BE2C (cell line): Measurements from ENCODE around the gene CUZD1.

Experiments
- DNase-seq: peaks from one replicate; pipeline ENCODE4 v3.0.0-alpha.2; 2020
- H3K27me3 ChIP-seq: fragments of 250-450 bp; sonication (Bioruptor Pico); 2 replicates; pipeline ENCODE4 v1.5.1; 2020; ENCODE audit warnings: mild to moderate bottlenecking
- H3K36me3 ChIP-seq: fragments of 250-450 bp; sonication (Bioruptor Pico); 2 replicates; pipeline ENCODE4 v1.5.1; 2020; ENCODE audit warnings: mild to moderate bottlenecking
- H3K4me1 ChIP-seq: fragments of 250-450 bp; sonication (Bioruptor Pico); 2 replicates; pipeline ENCODE4 v1.5.1; 2020
- H3K4me3 ChIP-seq: 2 replicates; pipeline ENCODE4 v1.5.1; 2011; ENCODE audit warnings: low read depth, low read length
- H3K9me3 ChIP-seq: fragments of 250-450 bp; sonication (Bioruptor Pico); 2 replicates; pipeline ENCODE4 v1.5.1; 2020
- TF ChIP-seq, protein P1 (sequence below): IDR thresholded peaks from 2 replicates; pipeline ENCODE4 v1.5.1; 2012; ENCODE audit warnings: mild to moderate bottlenecking, low read depth, low read length

CUZD1 gene

DNA sequence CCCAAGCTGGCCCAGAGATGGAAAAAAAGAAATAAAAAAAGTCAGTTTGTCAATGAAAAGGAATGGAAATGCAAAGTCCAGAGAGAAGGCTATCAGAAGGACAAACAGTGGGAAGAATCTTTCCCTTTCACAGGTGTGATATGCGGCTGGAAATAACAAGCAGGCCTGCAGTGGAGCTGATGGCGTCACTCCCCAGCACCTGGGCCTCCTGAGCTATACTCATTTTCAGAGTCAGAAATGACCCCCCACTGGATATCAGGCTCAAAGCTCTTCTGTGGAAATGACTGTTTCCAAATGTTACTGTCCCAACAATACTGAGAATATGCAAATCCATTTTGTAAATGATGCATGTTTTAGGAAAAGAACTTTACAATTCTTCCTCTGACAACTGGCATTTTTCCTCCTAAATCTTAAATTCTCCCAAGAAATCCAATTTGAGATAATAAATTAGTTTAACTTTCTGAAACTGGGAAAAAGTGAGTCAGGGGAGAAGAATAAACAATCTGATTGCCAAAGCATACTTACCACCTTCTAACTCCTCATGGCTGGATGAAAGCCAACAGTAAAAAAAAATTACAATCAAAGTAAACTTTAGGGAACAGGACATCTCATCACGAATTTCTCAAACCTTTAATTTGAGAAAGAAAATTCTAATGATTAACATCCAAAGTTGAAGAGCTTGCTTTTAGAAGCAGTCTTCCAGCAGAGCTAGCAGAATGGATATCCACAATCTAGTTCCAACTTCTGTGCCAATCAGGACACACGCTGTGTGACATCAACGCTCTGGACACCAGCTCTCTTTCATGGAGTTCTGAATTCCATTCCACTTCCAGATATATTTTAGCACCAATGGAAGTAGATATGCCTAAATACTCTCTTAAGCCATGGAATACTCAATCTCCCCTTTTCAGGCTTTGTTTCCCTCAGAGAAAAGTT is 5.3 kb upstream of the CUZD1 start:
- Histone ChIP-seq H3K27me3 (no peaks in the 10 kb centered on the region), H3K9me3 (no peaks in the 10 kb centered on the region; the same call in 1 of the 2 replicates), H3K36me3 (peaks cover 10% of the 10 kb centered on the region), H3K4me3 (no peak overlapping the region), H3K4me1 (no peaks in the 10 kb centered on the region)
- DNase-seq: no peak
- TF ChIP-seq, protein P1, sequence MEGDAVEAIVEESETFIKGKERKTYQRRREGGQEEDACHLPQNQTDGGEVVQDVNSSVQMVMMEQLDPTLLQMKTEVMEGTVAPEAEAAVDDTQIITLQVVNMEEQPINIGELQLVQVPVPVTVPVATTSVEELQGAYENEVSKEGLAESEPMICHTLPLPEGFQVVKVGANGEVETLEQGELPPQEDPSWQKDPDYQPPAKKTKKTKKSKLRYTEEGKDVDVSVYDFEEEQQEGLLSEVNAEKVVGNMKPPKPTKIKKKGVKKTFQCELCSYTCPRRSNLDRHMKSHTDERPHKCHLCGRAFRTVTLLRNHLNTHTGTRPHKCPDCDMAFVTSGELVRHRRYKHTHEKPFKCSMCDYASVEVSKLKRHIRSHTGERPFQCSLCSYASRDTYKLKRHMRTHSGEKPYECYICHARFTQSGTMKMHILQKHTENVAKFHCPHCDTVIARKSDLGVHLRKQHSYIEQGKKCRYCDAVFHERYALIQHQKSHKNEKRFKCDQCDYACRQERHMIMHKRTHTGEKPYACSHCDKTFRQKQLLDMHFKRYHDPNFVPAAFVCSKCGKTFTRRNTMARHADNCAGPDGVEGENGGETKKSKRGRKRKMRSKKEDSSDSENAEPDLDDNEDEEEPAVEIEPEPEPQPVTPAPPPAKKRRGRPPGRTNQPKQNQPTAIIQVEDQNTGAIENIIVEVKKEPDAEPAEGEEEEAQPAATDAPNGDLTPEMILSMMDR: no peak

DNA sequence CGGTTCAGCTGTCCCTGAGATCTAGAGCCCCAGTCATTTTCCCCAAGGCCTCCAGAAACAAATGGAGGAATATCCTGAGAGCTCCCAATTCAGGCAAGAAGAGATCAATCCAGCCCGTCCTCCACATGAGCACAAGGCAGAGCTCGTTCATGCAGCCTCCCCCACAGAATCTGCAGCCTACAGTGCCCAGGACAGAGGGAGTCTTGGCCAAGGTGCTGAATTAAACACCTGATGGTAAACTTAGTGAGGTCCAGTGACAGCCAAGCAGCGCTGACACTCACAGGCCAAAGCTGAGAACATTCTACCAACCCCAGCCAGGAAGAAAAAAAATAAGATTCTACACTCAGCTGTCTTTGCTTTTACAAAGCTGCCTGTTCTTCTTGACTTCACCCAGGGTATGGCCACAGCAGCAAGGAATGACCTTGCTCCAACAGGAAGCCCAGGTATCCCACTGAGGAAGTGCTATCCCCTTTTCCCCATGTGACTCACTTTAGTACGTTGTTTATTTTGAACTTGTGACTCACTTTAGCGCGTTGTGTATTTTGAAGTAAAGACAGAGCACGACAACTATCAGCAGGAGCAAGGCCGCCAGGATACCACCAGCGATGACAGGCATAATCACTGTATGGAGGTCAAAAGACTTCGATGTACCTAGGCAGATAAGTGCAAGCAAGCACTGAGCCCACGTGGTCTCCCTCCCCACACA is 4.4 kb upstream of the CUZD1 start:
- TF ChIP-seq, protein P1: no peak
- Histone ChIP-seq H3K4me3 (no peak overlapping the region), H3K9me3 (no peaks in the 10 kb centered on the region; the same call in 1 of the 2 replicates), H3K27me3 (no peaks in the 10 kb centered on the region), H3K4me1 (no peaks in the 10 kb centered on the region), H3K36me3 (peaks cover 14% of the 10 kb centered on the region)
- no peak for DNase-seq

DNA sequence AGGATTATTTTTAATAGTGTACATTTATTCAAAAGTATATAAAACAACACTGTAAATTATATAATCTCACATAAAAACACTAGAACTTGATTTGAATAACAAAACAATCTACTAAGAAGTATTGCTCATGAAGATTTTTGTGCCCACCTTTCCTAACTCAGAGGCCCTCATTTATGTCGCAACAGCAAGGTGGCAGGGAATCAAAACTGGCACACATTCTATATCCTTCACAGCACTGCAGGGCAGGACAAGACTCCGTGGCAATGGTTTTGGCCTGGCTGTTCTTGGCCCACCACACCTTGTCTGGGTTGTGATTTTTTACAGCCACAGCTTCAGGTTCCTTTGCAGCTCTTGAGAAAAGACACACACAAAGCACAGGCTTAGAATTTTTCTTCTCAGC is 3.4 kb upstream of the CUZD1 start:
- TF ChIP-seq, protein P1: no peak
- no peaks in the 10 kb centered on the region for H3K4me1 ChIP-seq
- no peaks in the 10 kb centered on the region for H3K9me3 ChIP-seq
- no peak for DNase-seq
- peaks cover 7% of the 10 kb centered on the region for H3K36me3 ChIP-seq
- no peak overlapping the region for H3K4me3 ChIP-seq
- no peaks in the 10 kb centered on the region for H3K27me3 ChIP-seq

DNA sequence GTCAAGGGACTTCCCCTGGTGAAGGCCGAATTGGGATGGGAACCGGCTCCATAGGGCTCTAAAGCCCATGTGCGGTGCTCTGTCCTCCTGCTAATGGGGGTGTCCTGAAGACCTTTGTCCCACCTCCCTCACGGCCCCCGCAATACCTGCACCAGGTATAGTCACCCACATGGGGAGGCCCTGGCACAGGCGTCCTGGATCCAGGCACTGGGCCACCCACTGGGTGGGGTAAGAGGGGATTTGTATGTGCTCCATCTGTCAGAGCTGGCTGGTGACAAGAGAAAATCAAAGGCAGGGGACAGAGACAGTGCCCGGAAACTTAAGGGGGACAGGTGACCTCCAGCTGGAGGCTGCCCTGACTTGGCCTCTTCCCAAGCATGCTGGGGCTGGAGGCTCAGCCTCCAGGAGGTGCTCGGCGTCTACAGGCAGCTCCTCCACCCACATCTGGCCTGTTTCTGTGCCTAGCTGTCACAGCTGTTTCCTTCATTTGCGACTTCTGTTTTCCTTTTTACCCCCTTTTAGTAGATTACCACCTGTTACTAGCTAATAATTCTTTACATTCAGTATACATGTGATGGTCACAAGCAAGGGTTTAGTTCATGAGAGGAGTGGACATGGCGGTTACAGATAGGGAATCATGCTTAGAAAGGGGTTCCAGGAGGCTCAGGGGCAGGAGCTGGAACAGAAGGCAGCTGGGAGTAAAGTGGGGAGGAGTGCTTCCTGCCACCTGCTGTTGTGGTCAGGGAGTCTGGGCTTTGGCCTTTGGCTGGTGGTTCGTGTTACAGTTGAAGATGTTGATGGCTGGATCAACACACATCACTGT is 2.3 kb upstream of the CUZD1 start:
- Histone ChIP-seq H3K9me3 (no peaks in the 10 kb centered on the region), H3K4me3 (no peak overlapping the region), H3K27me3 (no peaks in the 10 kb centered on the region), H3K4me1 (no peaks in the 10 kb centered on the region), H3K36me3 (peaks cover 4% of the 10 kb centered on the region; the same call in 1 of the 2 replicates)
- TF ChIP-seq, protein P1: no peak
- no peak for DNase-seq

DNA sequence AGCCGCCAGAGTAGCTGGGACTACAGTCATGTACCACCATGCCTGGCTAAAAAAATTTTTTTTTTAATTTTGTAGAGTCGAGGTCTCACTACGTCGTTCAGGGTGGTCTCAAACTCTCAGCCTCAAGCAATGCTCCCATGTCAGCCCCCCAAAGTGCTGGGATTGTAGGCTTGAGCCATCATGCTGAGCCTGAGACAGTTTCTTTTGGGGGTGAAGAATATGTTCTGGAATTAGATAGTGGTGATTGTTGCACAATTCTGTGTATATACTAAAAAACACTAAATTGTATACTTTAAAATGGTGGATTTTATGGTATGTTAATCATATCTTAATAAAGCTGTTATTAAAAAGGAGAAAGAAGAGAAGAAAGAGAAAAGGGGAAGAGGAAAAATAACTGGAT is 1.5 kb downstream of the CUZD1 start:
- Histone ChIP-seq H3K4me1 (no peaks in the 10 kb centered on the region), H3K27me3 (no peaks in the 10 kb centered on the region), H3K9me3 (no peaks in the 10 kb centered on the region), H3K4me3 (no peak overlapping the region), H3K36me3 (peaks cover 4% of the 10 kb centered on the region; the same call in 1 of the 2 replicates)
- TF ChIP-seq, protein P1: no peak
- no peak for DNase-seq
